Measurements from ENCODE around the gene SKIDA1.

SKIDA1 gene

GRCh38 chr10:21487416-21488180 is 37.9 kb downstream of the SKIDA1 start:
- no peak overlapping the region for H3K4me3 ChIP-seq (ENCODE audit: low read depth, low read length)
- TF ChIP-seq, protein P1, sequence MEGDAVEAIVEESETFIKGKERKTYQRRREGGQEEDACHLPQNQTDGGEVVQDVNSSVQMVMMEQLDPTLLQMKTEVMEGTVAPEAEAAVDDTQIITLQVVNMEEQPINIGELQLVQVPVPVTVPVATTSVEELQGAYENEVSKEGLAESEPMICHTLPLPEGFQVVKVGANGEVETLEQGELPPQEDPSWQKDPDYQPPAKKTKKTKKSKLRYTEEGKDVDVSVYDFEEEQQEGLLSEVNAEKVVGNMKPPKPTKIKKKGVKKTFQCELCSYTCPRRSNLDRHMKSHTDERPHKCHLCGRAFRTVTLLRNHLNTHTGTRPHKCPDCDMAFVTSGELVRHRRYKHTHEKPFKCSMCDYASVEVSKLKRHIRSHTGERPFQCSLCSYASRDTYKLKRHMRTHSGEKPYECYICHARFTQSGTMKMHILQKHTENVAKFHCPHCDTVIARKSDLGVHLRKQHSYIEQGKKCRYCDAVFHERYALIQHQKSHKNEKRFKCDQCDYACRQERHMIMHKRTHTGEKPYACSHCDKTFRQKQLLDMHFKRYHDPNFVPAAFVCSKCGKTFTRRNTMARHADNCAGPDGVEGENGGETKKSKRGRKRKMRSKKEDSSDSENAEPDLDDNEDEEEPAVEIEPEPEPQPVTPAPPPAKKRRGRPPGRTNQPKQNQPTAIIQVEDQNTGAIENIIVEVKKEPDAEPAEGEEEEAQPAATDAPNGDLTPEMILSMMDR (IDR thresholded peaks at IDR 0.05; ENCODE audit: borderline replicate concordance, insufficient read depth, low read depth, low read length) = no peak

- H3K4me3 ChIP-seq (ENCODE audit: low read depth, low read length) = no peak overlapping the region
- TF ChIP-seq, protein P1 (IDR thresholded peaks at IDR 0.05; ENCODE audit: borderline replicate concordance, insufficient read depth, low read depth, low read length) = no peak
Measured at GRCh38 chr10:21482821-21483220, 42.7 kb downstream of the SKIDA1 start.

DNA sequence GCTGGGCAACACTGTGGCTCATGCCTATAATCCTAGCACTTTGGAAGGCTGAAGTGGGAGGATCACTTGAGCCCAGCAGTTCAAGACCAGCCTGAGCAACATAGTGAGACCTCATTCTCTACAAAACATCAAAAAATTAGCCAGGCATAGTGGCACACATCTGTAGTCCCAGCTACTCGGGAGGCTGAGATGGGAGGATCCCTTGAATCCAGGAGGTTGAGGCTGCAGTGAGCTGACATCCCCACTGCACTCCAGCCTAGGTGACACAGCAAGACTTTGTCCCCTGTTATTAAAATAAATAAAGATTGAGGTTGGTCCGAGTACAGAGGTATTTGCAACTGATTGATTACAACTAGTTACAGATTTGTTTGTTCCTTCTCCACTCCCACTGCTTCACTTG is 44.1 kb downstream of the SKIDA1 start:
- no peak overlapping the region for H3K4me3 ChIP-seq (ENCODE audit: low read depth, low read length)
- TF ChIP-seq, protein P1 (IDR thresholded peaks at IDR 0.05; ENCODE audit: borderline replicate concordance, insufficient read depth, low read depth, low read length) = no peak

DNA sequence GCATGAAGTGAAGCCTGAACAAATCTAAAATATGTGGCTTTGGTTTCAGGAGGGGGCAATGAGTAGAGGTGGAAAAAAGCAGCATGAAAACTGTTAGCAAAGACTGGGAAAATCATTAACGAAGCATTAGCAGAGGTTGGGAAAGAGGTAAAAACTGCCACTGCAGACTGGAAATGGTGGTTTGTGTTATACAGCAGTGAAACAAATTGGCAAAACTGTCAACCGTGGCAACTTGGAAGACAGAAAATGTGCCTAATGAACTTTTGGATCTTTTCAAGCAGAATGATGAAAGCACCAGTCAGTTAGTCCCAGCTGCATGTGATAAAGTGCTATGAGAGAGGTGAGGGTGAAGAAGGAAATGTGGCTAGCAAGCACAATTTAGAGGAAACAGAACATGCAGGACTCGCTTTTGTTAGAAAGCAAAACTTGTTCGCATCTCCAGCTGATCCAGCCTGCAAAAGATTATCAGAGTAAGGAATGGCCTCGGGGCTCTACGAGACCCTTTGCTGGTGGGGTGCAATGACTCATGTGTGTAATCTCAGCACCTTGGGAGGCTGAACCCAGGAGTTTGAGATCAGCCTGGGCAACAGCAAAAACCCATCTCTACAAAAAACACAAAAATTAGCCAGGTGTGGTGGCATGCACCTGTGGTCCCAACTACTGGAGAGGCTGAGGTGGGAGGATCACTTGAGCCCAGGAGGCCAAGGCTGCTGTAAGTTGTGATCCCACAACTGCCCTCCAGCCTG is 45.7 kb downstream of the SKIDA1 start:
- TF ChIP-seq, protein P1 (IDR thresholded peaks at IDR 0.05; ENCODE audit: borderline replicate concordance, insufficient read depth, low read depth, low read length) = no peak
- no peak overlapping the region for H3K4me3 ChIP-seq (ENCODE audit: low read depth, low read length)

DNA sequence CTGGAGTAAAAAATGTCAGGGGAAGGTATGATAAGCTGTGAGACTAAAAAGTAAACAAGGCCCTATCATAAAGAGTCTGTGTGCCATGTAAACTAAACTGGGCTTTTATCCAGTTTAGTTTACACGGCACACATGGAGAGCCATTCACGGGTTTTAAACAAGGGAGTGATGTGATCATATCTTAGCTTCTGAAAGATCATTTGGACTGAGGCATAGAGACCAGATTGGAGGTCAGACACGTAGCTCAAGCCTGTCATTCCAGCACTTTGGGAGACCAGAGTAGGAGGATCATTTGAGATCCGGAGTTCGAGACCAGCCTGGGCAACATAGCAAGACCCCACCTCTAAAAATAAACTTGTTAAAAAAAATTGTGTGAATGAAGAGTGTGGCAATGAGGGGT is 50.1 kb downstream of the SKIDA1 start:
- TF ChIP-seq, protein P1 (IDR thresholded peaks at IDR 0.05; ENCODE audit: borderline replicate concordance, insufficient read depth, low read depth, low read length) = no peak
- no peak overlapping the region for H3K4me3 ChIP-seq (ENCODE audit: low read depth, low read length)

GRCh38 chr10:21473541-21473940 is 51.9 kb downstream of the SKIDA1 start:
- TF ChIP-seq, protein P1 (IDR thresholded peaks at IDR 0.05; ENCODE audit: borderline replicate concordance, insufficient read depth, low read depth, low read length) = no peak
- H3K4me3 ChIP-seq (ENCODE audit: low read depth, low read length) = no peak overlapping the region

DNA sequence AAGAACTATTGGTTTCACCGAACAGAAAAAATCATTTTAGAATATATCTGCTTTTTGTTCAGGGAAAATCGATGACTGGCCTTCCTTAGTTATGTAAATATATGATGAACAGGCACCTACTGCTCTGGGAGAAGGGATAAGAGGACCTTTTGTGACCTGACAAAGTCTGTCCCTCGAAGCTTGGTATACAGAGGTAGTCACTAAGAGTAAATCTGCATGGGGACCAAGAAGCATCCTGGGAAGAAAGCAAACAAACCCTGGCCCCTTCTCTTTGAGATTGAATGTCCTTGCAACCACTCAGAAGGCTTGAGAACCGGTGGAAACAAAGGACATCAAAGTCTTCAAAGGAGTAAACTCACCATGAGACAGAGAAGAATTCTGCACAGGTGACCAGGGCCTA is 52.3 kb downstream of the SKIDA1 start:
- TF ChIP-seq, protein P1 (IDR thresholded peaks at IDR 0.05; ENCODE audit: borderline replicate concordance, insufficient read depth, low read depth, low read length) = no peak

More for the DNA sequence above, 52.3 kb downstream of the SKIDA1 start:
- H3K4me3 ChIP-seq (ENCODE audit: low read depth, low read length) = no peak overlapping the region
